ENCODE results near the gene NUDT5.
"Not testable (repeated sequence)": the region's sequence is repeated elsewhere in the genome, so short reads cannot be mapped to it uniquely, and the experiment has no call there.

The NUDT5 gene

DNA sequence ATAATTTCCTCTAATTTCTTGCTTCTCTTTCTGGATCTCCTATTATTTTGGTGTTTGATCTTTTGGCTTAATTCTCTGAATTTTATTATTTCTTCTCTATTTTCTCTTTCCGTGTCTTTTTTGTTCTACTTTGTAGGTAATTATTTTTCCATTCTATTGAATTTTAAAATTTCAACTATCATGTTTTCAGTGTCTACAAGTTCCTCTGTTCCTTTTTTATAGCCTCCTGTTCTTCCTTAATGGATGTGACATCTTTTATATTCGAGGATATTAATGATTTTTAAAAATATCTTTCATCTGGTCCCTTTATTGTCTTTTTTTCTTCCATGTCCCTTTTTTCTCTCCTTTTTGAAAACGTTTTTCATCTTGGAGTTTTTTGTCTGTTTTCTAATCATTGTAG lies 11.4 kb upstream of the NUDT5 start:
- FAIRE-seq (no peak), DNase-seq (ENCODE audit: extremely low spot score, insufficient read length, low read depth) (no peak)

DNA sequence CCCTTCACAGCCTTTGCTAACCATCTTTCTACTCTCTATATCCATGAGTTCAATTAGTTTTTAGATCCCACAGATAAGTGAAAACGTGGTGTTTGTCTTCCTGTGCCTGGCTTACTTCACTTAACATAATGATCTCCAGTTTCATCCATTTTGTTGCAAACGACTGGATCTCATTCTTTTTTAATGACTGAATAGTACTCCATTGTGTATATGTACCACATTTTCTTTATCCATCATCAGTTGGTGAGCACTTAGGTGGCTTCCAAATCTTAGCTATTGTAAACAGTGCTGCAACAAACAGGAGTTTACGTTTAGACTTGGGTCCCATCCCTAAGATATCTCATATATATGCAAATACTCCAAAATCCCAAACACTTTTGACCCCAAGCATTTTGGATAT lies 9.4 kb upstream of the NUDT5 start:
- FAIRE-seq: no peak
- DNase-seq (ENCODE audit: extremely low spot score, insufficient read length, low read depth): no peak

DNA sequence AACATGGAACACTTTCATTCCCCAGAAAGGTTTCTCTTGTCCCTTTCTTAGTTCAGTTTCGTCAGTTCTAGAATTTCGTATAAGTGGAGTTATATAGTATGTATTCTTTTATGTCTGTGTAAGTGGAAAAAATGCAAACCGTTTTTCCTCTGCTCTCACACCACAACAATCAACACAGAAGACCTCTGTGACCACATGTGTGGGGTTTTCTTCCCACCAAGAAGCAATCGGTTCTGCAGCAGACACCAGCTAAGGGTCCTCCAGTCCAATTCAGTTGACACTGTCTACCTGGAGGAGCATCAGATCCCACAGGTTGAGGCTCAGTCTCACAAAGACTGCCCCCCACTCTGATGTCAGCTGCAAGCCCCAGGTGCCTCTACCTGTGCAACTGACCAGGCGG lies 6.5 kb upstream of the NUDT5 start:
- no peak for FAIRE-seq

DNA sequence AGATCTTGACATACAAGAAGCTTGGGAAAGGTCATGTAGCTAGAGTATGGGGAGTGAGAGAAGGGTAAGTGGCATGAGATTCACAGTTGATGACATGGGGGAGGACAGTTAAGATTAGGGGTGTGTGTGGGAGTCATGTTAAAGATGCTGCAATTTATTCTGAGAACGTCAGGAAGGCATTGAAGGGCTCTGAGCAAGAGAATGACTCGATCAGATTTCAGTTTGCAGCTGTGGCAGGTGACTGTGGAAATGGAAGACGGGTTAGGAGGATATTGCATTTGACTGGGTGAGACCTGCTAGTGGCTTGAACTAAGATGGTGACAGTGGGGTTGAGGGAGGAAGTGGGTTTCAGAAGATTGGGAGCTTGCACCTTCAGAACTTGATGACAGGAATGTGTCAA lies 5.9 kb upstream of the NUDT5 start:
- DNase-seq (ENCODE audit: extremely low spot score, insufficient read length, low read depth): no peak
- FAIRE-seq: no peak

More for the DNA sequence above, 6.5 kb upstream of the NUDT5 start:
- no peak for DNase-seq (ENCODE audit: extremely low spot score, insufficient read length, low read depth)

DNA sequence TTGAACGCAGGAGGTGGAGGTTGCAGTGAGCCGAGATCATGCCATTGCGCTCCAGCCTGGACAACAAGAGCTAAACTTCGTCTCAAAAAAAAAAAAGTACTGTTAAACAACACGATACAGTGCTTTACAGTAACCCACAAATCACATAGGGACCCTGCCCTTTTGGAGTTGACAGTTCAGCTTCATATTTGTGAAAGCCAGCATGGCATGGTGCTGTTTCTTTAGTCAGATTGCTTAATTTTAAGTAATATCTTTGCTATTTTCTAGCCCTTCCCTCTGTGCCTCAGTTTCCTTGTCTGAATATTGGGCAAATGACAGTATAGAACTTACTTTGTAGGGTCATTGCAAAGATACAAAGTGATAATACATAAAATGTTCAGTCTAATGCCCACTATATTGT lies 5.2 kb upstream of the NUDT5 start:
- FAIRE-seq: no peak

DNA sequence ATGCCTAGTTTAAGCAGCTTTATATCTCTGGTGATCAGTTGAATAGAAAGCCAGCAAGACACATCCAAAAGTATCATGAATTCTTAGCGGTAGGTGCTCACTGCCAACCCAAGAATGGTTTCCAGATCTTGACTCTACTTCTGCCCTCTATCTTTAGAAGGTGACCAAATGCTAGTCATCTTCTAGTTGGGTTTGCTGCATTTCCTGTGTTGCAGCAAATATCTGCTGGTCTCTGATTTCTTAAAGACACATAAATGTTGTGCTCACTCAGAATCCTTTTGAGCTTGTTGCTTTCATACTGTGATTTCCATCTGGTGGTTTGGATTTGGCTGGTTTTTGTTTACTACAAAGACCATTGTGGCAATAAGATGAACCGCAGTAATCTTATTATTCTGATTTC lies 2.5 kb upstream of the NUDT5 start:
- FAIRE-seq: no peak
- no peak for DNase-seq (ENCODE audit: extremely low spot score, insufficient read length, low read depth)

More for the DNA sequence above, 5.2 kb upstream of the NUDT5 start:
- DNase-seq (ENCODE audit: extremely low spot score, insufficient read length, low read depth): no peak

DNA sequence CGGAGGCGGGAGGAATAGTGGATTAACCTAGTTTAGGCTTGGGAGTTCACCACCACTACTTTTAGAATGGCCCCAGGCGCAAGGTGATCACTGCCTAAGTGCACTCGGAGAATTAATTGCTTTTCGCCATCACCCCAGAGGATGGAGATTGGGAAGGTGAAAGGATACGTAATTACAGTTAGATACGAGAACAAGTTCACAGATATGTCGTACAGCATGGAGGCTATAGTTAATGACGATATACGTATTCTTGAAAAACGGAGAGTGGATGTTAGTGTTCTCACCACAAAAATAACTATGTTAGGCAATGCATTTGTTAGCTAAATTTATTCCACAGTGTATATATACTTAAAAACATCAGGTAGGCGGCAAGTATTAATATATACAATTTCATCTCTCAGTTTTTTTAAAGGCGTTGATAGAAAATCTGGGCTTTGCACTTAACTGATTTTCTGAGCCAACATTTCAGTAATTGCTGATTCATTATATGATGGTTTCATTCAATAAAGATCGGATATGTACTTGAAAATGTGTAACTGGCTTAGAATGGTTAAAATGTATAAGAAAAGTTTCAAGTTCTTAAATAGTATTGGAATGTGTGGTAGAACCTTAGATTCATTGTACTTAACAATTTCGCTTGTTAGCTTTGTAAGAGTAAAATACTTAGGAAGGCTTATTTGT lies 980 bp upstream of the NUDT5 start:
- DNase-seq (ENCODE audit: extremely low spot score, insufficient read length, low read depth): no peak
- FAIRE-seq: no peak

DNA sequence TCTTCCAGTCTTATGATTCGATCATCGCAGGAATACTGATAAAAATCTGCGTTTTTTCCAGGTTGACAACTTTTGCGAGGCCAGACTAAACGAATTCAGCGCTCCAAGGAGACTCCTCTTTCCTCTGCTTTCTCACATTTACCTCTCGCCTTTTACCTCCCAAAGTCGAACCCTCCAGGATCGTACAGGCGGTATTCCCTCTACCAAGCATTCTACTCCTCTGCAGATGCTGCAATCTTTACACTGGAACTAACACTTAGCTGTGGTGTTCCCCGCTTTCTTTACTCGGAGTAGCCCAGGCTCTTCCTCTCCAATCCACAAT lies 449 bp downstream of the NUDT5 start:
- FAIRE-seq: no peak
- no peak for DNase-seq (ENCODE audit: extremely low spot score, insufficient read length, low read depth)

DNA sequence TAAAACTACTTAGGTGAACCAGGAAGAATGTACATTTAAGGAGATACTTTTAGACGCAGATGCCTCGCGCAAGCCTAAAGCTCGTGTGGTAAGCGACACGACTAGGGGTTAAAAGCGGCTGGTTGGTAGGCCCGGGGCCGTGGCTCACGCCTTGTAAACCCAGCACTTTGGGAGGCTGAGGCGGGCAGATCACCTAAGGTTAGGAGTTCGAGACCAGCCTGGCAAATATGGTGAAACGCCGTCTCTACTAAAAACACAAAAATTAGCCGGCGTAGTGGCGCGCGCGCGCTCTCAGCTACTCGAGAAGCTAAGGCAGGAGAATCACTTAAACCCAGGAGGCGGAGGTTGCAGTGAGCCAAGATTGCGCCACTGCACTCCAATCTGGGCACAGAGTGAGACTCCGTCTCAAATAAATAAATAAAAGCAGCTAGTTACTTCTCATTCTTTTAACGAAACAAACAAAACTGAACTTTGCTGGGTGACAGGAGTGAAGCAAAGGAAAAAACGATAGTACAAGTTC lies 879 bp downstream of the NUDT5 start:
- DNase-seq (ENCODE audit: extremely low spot score, insufficient read length, low read depth): no peak
- FAIRE-seq: no peak

DNA sequence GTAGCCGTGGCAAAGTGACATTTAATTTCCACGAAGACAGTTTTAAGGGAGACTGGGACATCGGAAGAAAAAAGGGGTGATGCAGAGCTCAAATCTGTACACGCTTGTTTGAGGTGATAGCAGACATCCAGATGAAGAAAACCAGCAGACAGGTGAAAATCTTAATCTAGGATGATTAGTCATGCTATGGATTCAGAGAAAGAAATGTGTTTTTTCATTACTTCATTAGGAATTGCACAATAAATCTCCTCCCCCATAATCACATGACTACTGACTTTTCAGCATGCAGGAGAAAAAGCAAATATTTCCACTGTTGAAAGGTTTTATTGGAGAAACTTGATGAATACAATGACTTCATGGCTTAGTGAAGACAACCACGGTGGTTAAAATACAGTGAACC lies 2.5 kb downstream of the NUDT5 start:
- DNase-seq (ENCODE audit: extremely low spot score, insufficient read length, low read depth) (no peak), FAIRE-seq (no peak)

DNA sequence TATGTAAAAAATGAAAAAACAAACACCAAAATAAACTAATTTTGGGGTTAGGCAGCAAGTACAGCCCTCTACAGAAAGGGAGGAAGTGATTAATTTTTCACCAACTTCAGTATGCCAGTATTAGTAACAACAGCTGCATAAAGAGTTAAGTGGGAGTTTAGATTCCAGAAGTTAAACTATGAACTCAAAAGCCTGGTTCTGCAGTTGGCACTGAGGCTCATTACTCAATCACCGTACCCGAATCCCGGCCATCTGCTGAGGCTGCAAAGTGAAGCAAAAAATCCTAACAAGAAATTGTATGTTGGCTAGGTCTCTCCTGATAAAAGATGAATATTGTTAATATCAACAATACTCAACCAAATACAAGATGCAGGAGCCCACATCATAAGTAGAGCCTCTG lies 4.0 kb downstream of the NUDT5 start:
- DNase-seq (ENCODE audit: extremely low spot score, insufficient read length, low read depth): no peak
- FAIRE-seq: no peak

DNA sequence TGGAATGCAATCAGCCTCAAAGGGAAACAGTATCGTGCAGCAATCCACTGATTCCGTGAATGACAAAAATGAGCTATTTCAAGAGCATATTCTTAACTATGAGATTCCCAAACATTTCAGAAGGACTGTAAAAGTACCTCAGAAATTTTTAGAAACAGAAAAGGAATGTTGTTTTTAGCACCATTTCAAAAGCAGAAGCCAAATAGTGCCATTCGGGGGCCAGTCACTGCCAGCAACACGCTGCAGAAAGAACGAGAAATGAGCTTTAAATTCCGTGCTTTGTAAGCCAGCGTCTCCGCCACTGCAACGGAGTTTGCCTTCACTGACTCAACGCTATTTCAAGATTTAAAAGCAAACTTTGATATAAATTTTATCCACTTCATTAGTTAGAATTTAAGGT lies 6.3 kb downstream of the NUDT5 start:
- no peak for FAIRE-seq
- no peak for DNase-seq (ENCODE audit: extremely low spot score, insufficient read length, low read depth)

DNA sequence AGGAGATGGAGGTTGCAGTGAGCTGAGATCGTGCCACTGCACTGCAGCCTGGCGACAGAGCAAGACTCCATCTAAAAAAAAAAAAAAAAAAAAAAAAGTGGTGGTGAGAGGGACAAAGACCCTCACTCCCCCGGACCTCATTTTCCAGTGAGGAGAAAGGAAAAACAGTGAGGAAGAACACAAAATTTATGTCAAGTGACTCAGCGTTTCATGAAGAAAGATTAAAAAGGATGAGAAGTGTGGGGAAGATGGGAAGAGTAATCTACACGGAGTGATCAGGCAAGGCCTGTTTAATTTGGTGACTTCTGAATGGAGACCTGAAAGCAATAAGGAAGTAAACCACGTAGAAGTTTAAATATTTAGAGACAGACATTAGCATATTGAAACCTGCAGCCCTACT lies 7.0 kb downstream of the NUDT5 start:
- DNase-seq (ENCODE audit: extremely low spot score, insufficient read length, low read depth): no peak
- no peak for FAIRE-seq

DNA sequence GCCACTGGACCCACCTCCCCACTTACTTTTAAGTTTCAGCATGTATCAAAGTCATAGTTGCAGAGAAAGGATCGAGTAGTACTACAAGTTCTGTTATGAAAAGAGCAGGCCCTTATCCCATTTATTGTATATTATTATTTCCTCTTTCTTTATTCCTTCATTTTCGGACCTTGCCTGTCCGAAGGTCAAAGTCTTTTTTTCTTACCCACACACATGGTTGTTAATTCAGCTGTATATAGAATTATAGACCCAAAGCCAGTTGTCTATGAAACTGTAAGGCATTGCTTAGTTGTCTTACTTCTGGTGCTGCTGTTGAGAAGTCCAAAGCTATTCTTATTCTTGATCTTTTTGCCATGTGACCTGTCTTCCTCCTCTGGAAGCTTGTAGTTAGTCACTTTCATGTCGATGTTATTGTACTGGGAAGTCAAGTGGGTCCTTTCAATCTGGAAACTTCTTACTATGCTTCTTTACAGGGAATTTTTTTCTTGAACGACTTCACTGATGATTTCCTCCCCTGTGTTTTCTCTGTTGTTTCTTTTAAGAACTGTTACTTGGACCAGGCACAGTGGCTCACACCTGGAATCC lies 8.3 kb downstream of the NUDT5 start:
- DNase-seq (ENCODE audit: extremely low spot score, insufficient read length, low read depth) (no peak), FAIRE-seq (no peak)

DNA sequence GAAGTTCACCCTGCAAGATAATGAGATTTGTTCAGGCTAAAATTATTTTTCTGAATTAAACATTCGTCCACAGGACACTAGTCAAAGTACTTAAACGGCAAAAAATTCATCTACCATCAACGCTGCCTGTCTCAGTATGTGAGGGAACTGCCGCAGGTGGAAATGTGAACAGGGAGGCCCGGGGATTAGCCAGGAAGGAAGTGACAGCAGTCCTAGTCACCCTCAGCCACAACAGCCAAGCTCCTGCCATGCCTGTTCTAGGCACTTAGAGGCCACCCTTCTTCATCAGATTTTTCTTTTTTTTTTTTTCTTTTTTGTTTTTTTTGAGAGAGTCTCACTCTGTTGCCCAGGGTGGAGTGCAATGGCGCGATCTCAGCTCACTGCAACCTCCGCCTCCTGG lies 9.4 kb downstream of the NUDT5 start:
- DNase-seq (ENCODE audit: extremely low spot score, insufficient read length, low read depth) (no peak), FAIRE-seq (no peak)

DNA sequence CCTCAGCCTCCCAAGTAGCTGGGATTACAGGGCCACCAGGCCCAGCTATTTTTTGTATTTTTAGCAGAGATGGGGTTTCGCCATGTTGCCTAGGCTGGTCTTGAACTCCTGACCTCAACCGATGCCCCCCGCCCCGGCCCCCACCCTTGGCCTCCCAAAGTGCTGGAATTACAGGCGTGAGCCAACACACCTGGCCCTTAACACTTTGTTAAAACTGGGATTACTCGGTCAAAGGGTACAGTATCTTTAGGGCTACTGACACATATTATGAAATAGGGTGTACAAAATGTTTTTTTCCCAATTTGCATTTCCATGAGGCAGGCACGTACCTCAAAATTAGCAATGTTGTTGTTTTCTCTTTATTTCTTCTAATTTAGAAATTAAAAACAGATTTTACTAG lies 11.5 kb downstream of the NUDT5 start:
- FAIRE-seq (no peak), DNase-seq (ENCODE audit: extremely low spot score, insufficient read length, low read depth) (no peak)

DNA sequence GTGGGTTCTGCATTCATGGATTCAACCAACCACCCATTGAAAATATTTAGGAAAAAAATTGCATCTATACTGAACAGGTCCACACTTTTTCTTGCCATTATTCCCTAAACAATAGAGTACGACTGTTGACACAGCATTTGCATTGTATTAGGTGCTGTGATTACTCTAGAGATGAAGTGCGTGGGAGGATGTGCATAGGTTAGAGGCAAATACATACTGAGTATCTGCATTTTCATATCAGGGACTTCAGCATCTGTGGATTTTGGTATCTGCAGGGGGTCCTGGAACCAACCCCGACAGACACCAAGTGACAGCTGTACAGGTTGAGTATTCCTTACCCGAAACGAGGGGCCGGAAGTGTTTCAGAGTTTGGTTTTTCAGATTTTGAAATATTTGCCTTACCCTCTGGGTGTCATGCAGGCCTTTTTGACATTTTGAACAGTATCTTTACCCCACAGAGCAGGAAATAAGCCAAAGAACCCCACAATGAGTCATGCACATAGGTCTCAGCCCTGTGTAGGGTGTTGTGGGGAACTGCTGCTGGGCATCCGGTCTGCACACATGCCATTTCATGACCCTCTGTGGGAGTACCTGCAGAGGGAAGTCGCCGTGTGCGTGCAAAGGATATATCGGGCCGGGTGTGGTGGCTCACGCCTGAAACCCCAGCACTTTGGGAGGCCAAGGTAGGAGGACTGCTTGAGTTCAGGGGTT lies 14.5 kb downstream of the NUDT5 start:
- FAIRE-seq (no peak), DNase-seq (ENCODE audit: extremely low spot score, insufficient read length, low read depth) (no peak)

DNA sequence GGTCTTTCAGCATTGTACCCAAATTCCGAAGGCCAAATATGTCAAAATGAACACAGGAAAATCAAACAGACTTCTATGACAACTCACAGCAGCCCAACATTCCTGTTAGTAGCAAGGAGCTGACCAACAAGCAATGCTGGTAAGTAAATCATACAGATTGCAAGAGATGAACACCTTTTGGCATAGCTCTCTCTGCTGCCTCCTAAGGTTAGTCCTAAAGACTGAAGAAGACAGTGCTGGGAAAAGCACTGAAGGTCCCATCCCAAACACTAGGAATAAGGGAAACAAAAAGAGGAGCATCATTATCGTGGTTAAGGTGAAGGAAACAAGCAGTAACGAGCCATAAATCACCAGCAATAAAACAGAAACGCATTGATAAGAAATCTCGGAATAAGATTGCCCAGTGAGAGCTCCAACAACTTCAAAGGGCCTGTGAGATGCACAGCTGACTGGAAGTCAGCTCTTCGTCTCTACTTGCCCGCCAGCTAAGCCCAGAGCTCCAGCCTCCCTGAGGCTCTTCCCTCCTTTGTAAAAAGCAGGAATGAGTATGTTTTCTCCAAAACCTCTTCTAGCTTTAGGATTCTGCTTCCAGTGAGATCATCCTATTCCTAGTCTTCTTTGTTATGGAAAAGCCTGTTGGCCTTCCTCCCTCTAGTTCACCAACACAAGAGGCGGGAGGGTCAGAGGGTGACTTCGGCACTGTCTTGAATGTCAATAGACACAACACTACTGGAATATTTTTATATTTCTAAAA lies 15.3 kb downstream of the NUDT5 start:
- FAIRE-seq (no peak), DNase-seq (ENCODE audit: extremely low spot score, insufficient read length, low read depth) (no peak)

DNA sequence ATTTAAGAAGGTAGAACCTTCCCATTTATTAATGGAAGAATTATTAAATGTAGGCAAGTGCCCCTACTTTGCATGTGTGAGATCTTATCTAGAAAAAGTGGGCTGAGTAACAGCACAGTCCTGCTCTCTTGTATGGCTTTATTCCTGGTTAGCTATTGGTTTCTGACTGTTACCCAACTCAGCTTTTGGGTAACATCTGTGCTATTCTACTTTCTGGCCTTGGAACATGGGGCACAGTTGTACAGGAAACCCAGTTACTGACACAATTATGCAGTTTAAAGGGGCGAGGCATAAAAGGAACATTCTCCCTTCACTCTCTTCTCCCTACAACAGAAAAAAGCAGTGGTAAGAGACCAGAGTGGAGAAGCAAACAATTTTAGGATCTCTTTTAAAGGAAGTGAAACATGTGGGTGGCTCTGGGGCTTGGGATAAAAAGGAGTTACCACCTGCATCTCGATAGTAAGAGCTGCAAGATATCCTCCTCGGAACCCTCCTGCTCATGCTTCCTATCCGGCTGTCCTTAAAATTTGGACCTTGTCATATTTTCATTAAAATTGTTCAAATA lies 16.0 kb downstream of the NUDT5 start:
- FAIRE-seq (no peak), DNase-seq (ENCODE audit: extremely low spot score, insufficient read length, low read depth) (no peak)

DNA sequence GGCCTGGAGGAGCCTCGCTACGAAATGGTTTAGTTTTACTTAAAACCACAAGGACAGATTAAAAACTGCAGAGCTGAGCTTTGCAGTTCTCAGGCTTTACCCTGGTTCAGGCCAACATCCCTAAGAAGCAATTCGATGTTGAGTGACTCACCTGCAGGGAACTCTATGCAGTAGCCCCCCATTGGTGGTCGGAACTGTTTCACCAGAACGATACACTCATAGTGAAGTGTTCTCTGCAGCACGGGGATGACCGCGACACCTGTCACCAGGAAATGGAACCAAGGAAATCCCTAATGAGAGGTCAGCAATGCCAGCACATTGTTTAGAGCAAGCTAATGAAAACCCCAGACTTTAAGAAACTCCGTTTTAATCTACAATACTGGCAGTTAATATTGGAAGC lies 18.0 kb downstream of the NUDT5 start:
- DNase-seq (ENCODE audit: extremely low spot score, insufficient read length, low read depth) (no peak), FAIRE-seq (no peak)

DNA sequence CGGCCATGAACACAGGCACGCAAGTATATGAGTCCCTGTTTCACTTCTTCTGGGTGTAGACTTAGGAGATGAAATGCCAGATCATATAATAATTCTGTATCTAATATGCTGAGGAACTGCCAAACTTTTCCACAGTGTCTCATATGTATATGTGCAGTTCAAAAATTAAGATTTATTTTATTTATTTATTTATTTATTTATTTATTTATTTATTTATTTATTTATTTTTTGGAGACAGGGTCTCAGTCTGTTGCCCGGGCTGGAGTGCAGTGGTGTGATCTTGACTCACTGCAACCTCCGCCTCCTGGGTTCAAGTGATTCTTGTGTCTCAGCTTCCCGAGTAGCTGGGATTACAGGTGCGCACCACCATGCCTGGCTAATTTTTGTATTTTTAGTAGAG lies 24.2 kb downstream of the NUDT5 start:
- not testable (repeated sequence) for DNase-seq (ENCODE audit: extremely low spot score, insufficient read length, low read depth); FAIRE-seq

All from GM18507 (cell line).